ENCODE results near the gene ATP11A.

Gene ATP11A

DNA sequence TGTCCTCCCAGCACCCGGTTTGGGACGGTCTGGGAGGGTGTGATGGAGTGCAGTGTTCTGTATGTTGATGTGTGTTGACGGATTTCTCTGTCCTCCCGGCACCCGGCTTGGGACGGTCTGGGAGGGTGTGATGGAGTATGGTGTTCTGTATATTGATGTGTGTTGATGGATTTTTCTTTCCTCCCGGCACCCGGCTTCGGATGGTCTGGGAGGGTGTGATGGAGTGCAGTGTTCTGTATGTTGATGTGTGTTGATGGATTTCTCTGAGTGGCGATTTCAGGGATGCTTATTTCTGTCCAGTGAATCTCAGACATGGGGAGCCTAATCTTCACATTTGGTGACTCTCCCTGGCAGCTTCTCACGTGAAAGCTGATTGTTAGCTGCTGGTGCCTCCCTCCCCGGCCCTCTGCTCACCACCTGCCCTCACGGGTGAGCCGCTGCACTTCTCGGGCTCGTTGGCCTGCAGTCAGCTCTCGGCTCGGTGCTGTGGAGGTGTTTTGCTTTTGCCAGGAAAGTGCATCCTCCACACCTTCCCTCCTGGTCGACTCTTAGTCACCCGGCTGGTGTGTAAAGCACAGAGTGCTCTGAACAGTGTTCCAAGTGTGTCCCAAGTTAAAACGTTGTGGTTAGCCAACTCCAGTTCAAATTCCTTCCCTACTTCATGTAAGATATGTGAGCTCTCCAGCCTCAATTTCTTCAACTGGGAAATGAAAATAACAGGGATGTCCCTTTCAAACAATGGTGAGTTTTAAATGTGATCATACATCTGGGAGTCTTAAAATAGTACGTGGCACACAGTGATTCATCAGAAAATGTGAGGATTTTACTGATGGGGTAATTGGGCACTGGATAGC is 54.6 kb downstream of the ATP11A start:
- DNase-seq = no peak

DNA sequence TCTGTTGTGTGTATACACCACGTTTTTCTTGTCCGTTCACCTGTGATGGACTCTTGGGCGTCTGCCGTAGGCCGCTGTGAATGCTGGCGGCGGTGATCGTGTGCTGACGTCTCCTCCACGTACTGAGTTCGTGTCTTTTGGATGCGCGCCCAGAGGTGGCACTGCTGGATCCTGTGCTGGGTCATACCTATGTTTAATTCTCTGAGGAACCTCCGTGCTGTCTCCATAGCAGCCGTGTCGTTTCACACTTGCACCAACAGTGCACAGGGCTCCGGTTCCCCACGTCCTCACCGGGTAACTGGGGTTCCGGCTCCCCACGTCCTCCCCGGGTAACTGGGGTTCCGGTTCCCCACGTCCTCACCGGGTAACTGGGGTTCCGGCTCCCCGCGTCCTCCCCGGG is 56.2 kb downstream of the ATP11A start:
- no peak for DNase-seq

DNA sequence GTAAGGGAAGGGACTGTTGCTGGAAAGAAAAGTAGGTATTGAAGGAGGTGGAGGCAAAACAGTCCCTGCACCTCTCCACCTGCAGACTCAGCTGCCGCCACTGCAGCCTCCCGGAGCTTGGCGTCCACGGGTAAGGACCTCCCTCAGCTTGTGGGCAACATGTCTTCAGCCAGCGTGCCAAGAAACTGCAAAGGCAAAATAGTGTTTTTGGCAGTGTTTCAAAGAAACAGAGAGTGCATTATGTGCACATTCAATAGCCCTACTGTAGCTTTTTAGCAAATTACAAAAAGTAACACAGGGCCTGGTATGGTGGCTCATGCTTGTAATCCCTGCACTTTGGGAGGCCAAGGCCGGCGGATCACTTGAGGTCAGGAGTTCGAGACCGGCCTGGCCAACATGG is 57.4 kb downstream of the ATP11A start:
- DNase-seq = no peak

DNA sequence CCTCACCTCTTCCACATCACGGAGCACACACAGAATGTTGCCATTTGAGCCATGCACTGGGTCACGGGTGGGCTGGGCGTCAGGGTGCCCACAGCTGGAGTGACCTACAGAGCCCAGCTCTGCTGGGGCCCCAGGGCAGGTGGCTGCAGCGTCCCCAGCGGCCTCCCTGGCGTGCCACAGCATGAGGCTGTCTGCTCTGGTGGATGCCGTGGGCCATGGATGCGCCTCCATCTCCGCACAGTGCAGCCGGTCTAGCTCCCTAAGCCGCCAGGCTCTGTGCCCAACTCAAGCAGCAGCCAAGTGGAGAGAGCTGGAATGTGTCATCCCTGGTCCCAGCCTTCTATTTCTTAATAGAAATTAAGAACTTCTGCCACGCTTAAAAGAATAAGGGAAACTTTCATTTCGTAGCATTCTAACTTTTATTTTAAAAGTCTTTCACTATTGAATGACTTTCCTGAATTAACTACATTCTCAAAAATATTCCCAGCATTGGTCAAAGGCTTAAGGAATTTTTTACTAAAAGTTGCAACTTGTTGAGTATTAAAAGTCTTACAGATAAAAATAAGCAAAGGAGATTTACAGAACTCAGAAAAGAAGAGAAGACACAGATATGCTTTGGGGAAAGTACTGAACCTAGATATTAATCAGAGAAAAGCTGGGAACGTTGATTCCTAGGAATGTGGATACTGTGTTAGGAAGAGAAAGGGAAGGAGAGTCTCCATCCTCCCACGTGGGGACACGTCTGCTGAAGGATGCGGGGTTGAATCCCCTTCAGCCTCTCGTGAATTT is 59.3 kb downstream of the ATP11A start:
- DNase-seq = no peak

DNA sequence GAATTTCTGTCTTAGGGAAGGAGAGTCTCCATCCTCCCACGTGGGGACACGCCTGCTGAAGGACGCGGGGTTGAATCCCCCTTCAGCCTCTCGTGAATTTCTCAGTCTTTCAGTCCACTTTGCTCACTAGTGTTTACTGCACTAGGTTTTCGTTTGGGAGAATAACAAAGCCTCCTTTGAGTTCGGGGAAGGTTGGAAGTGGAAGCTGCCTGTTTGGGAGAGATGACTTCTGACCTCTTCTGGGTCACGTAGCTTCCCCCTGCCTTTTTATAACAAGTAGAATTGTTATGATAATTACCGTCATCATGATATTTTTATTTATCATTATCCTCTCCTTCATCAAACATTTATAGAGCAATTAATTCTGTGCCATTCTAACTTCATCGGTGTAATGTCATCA is 60.7 kb downstream of the ATP11A start:
- DNase-seq = no peak

DNA sequence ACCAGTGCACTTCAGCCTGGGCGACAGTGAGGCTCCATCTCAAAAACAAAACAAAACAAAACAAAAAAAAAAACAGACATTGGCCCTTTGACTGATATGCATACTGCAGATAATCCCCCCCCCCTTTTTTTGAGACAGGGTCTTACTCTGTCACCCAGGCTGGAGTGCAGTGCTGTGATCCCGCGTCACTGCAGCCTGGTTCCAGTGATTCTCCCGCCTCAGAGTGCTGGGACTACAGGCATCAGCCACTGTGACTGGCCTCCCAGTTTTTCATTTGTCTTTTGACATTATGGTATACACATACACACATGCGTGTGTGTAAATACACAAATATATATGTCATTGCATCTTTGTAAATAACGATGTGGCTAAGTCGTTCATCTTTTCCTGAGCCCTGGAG is 61.8 kb downstream of the ATP11A start:
- no peak for DNase-seq

DNA sequence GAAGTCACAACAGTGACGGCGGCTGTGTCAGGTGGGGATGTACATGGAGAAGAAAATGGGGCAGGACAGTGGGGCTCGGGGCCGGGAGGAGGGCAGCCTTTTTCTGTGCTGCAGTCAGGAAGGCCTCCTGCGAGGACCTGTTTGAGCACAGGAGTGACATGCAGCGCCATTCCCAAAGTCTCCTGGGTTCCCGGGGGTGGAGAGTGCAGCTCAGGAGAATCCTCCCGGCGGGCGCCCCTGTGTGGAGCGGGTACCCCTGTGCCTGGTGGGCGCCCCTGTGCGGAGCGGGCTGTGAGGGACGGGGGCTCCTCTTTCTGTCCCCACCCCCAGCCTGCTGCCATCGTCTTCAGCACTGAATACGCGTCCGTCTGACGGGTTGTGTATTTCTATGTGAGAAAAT is 62.4 kb downstream of the ATP11A start:
- DNase-seq = no peak

DNA sequence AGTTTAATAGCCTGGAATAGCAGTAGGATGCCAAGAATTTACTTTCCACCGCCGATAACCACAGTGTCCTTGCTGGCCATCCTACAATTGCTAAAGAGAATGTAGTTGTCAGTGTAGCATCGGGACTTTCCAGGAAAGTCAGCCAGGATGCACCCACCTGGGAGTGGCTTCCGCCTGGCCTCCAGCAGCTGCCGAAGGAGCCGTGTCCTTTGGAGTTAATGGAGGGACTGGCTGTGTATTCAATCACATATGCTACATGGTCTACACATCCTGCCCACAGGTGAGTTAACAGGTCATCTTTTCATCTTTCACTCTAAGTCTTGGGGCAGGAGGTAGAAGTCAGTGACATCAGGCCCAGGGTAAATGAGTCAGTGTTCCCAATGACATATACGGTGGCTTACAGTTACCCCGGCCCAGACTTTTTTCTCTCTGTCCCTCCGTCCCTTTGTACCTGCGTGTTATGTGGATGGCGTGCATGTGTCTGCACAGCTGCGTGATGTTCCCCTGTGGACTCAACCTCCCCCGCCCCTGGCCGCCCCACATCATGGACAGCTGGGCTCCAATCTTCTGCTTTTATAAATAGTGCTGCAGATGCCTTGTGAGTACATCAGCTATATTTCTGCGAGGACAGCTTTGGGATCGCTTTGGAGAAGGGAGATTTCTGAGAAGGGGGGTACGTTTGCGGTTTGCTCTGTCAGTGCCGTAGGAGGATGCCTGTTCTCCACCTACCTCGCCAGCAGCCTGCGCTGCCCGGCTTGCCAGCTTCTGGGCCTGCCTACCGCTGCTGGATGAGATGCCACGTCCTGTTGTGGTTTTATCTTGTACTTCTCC is 63.1 kb downstream of the ATP11A start:
- no peak for DNase-seq

DNA sequence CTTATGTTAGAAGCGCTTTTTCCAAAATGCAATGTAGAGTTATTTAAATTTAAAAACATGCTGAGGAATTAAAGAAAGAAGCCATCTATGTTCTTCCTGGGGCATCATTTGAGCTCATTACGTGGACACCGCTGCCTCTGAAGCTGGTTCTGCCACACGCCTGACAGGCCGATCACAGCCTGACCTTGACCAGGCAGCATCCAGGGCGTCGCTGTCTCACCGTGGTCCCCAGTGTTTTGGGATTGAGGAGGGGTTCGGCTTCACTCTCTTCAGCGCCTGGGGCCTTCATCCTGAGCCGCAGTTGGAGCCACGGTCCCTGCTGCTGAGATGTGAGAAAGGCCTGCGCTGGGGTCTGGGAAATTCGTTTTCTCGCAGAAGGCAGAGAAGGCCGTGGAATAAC is 64.0 kb downstream of the ATP11A start:
- DNase-seq = no peak

DNA sequence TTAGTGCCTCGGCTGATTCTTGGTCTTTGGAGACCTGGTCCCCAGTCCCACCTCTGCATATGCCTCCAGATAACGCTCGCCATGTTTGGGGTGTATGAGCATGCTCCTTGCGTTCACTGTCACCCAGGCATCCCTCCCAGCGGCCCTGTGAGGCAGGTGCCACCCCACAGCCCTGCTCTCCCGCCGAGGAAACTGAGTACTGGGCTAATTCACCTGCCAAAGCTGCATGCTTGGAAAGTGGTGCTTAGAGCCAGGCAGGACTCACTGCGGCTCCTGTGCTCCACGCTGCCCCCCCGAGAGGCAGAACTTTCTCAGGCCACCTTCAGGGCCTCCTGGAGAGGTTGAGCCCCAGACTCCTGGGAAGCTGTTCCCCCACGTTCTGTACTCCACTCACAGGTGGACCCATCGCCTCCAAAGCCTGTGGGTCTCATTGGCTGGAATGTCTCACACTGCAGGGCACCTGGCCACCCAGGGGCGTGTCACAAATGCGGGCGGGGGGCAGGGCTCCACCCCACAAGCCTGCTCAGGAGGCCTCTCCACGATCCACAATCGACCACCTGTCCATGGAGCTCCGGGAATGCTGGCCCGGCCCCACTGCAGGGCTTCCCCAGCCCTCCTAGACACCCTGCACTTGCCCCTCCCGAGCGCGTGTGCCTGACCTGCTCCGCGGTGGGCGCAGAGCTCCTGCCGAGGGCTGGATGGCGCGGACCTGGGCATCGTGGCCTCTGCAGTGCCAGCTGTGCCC is 64.6 kb downstream of the ATP11A start:
- no peak for DNase-seq

DNA sequence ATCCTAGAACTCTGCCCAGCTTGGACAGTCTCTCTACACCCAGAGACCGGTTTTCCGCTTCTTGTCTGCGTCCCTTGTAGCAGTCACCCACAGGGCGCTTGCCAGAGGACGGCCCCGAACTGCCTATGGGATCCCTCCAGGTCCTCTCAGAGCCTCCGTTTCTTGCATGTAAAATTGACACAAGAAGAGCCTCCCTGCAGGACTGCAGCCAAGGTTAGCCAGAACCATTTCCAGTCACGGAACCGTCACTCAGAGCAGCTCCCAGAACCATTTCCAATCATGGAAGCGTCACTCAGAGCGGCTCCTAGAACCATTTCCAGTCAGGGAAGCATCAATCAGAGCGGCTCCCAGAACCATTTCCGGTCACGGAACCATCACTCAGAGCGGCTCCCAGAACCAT is 65.5 kb downstream of the ATP11A start:
- no peak for DNase-seq

DNA sequence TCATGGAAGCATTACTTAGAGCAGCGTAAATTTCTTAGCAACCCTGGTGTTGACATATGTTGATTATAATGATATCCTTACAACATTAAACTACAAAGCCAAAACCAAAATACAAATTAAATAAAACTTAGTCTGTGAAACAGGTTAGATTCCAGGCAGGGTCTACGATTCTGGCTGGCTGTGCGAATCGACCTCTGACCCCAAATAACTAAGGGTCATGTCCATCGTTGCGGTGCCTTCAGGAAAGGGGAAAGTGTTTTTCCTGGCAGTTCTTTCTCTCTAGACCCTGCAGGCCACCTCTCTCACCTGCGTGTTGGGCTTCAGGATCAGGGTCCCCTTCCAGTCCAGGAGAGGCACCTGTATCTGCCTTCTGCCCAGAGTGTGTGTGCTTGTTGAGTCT is 66.2 kb downstream of the ATP11A start:
- no peak for DNase-seq

DNA sequence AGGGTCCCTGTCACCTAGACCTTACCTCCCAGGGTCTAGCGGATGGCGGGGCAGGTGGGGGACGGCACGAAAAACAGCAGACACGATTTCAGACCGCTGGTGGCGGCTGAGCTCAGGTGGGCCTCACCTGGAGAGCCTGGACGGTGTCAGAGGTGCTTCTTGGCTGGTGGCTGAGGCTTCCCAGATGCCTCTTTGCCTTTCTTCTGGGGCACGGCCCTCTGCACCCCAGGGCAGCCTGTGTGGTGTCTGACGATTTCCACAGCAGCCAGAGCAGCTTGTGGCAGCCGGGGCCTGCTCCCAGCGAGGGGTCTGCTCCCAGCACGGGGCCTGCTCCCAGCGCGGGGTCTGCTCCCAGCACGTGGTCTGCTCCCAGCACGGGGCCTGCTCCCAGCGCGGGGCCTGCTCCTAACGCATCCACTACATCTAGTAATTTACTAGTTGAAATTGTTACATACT is 66.7 kb downstream of the ATP11A start:
- no peak for DNase-seq

DNA sequence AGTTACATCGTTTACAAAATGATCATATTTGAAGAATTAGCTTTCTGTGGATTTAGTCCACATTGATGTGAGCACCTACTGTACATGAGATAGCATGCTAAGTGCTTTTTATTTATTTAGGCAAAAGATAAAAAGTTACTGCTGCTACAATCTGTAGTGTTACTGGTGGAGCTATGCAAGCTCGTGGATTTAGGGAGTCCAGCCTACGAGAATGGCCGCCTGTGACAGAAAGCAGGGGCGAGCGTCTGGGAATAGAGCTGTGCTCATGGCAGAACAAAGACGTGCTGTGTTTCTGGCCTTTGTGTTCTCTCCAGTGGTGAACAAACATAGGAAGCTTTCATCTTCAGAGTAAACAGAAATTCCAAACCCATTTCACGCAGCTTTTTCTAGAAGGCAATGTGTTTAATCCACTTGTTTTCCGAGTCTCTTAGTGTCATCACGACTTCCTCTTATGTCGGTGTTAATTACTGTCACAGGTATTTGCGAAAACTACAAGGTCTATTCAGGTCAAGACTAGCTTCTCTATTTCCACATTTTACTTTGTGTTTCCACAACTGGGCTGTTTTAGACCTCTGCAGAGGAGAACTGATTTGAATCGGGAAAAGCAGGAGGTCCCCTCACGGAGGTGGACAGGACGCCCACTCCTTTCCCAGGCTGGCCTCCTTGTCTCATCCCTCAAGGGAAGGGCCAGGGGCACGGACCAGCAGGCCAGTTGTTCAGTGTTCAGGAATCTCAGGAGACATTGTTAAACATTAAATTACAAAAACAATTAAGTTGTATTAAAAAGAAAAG is 67.3 kb downstream of the ATP11A start:
- no peak for DNase-seq

DNA sequence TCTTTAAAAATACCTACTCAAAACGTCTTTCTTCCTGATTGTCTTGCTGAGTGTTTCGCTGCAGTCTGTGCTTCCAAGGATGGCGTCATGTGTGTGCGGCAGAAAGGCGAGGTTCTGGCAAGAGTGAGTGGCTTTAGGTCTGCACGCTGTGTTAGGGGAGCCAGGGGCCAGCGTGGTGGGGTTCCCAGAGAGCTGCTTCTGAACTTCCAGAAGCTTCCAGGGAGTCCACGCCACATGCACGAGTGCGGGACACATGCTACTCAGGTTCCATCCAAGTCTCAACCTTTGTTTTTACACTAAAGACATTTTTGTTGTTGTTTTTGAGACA is 67.9 kb downstream of the ATP11A start:
- no peak for DNase-seq

DNA sequence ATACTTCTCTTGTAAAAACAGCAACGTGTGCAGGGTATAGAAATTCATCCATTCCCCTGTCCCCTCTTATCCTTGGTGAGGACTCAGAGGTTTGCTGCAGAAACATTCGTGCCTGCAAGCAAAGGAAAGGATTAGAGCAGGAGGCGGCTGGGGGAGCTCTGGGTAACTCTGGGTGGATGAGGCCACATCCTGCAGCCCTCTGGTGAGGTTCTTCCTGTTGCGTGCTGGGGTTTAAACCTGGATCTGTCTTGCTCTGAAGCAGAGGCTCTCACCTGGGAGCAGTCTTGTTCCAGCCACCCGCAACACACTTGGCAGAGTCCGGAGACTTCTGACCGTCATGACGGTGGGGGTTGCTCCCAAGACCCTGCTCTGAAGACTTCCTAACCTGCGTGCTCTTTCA is 69.2 kb downstream of the ATP11A start:
- no peak for DNase-seq

DNA sequence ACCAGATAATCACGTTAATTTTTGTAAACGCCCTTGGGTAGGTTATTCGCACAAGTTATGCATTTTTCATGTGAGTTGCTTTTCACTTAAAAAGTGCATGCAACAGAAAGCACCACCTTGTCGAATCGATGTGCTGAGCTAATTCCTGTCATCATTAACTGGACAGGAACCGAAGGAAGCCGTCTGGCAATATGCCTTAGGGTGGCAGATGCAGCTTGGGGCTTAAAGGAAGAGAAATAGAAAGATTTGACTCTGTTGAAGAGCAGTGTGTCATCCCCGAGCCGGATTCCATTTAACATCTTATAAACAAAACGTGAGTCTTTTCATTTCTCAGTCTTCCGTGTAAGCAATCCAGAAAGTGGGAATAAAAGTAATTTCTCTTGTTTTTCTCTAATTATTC is 70.0 kb downstream of the ATP11A start:
- DNase-seq = no peak

DNA sequence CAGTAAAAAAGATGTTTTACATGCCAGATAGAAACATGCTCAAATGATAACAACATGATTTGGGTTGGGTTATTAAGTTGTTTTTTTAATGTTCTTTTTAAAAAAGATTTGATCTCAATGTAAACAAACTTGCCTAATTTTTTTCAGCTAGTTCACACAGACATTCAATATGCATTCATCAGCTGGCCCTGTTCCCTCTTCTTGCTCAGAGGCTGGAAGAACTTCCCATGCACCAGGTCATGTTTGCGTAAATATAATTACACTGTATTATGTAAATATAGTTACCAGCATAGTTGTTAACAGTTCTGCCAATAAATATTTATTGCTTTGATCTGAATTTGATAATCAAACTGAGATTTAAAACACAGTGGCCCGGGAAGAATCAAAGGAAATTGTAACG is 70.6 kb downstream of the ATP11A start:
- DNase-seq = no peak

DNA sequence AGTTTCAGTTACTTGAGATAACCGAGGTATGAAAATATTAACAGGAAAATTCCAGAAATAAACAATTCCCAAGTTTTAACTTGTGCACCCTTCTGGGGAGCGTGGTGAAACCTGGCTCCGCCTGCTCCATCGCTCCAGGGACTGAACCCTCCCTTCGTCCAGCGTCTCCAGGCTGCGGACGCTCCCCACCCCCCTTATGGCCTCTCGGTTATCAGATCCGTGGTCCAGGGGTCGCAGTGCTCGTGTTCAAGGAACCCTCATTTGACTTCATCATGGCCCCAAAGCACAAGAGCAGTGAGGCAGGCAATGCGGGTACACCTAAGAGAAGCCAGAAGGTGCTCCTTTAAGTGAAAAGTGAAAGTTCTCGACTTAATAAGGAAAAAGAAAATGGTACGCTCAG is 71.1 kb downstream of the ATP11A start:
- no peak for DNase-seq

DNA sequence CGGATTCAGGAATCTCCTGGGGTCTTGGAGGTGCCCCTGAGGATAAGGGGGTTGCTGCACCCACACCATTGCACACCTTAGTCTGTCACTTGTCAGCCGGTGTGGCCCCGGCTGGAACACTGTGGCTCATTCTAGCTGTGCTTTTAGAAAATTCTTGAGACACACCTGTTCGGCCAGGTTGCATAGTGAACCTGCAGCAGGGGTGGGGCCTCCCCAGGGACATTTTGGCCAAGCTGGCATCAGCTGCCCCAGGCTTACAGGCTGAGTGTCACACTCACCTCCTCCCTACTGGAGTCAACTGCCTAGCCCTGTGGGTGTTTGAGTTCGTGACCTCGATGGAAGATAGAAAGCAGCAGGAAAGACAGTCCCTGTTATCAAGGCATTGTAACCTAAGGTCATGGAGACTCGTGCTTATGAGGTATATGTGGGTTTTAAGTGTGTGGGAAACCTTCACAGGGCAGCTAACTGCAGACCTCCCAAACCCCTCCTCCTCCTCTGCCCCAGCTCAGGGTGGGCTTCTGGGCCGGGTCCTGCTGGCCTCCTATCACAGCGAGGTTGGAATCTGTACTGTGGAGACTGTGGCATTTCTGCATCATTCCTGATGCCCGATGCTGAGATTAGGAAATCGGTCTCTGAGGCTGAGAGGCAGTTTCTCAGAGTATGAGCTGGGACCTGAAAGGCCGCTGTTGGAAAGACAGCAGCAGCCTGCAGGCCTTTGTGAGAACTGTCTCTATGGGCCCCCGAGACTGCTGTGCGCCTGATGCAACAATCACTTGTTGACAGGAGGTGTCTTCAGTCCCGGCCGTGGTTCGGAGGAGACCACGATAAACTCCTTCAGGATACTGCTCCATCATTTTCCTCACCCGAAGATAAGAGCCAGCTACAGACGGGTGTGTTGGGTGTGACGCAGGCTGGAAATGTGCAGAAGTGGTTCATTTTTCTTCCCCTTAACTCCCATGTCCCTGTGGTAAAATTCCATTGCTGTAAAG is 72.2 kb downstream of the ATP11A start:
- DNase-seq = no peak

DNA sequence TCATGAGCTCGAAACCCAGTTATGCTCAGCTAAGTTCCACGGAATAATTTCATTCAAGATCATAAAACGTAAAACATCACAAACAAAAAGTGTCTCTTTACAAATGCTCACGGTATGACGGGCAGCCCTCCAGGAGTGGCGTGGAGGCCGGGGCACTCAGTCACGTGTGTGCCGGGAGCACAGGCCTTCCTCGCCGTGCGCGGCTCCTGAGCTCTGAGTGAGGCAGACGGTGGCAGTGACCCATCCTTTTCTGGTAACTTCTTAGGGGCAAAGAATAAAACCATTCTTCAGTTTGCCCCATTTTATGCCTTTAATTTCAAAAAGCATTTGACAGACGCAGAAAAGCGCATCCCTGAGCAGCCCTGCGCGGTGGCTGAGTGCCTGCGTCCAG is 72.8 kb downstream of the ATP11A start:
- no peak for DNase-seq

Measured in NCI-H1694 (cell line).